Body of pancreas (tissue), 4 donors: Measurements from ENCODE around the gene ASTN2.

Experiments
- POLR2A ChIP-seq, 3 donors: fragments of 450-650 bp; IDR thresholded peaks; one replicate each; pipeline ENCODE4 v1.6.1; 2016; ENCODE audit warnings: antibody characterized with exemption in 3 of 3, mild to moderate bottlenecking in 2 of 3
- TF ChIP-seq, protein P1 (sequence below), 7 experiments: fragments of 450-650 bp in 4 of 7; fragments of 200-600 bp in 3 of 7; sonication (generic) in 3 of 7; IDR thresholded peaks; one replicate each; pipeline ENCODE4 v1.5.1; 2016 to 2019; ENCODE audit warnings: antibody characterized with exemption in 7 of 7

DNA sequence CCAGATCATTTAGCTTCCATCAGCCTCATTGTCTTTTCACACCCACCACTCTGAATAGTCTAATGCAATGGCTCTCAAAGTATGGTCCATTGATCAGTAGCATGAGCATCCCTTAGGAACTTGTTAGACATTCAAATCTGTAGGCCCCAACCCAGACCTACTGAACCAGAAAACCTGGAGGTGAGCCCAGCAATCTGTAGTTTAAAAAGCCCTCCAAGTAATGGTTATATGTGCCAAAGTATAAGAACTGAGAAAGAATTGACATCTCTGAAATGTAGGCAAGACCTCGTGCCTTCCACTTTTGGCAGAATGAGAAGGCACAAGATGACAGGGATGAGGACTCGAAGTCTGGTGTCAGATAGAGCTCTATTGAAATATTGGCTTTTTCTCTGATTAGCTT is 460.1 kb downstream of the ASTN2 start:
- TF ChIP-seq, protein P1, sequence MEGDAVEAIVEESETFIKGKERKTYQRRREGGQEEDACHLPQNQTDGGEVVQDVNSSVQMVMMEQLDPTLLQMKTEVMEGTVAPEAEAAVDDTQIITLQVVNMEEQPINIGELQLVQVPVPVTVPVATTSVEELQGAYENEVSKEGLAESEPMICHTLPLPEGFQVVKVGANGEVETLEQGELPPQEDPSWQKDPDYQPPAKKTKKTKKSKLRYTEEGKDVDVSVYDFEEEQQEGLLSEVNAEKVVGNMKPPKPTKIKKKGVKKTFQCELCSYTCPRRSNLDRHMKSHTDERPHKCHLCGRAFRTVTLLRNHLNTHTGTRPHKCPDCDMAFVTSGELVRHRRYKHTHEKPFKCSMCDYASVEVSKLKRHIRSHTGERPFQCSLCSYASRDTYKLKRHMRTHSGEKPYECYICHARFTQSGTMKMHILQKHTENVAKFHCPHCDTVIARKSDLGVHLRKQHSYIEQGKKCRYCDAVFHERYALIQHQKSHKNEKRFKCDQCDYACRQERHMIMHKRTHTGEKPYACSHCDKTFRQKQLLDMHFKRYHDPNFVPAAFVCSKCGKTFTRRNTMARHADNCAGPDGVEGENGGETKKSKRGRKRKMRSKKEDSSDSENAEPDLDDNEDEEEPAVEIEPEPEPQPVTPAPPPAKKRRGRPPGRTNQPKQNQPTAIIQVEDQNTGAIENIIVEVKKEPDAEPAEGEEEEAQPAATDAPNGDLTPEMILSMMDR (IDR thresholded peaks at IDR 0.05): no peak
- no peak for TF ChIP-seq POLR2A (IDR thresholded peaks at IDR 0.05)
